ENCODE measurements around the gene CNTNAP4. TPM values are rescaled to one million over a fixed set of nuclear protein-coding genes. Genes with fewer than 3 reads are reported as not detected.

CNTNAP4 gene
- total and polyA plus RNA-seq, 2 of the 13 experiments (the other 11 are each of a cell fraction or from before 2014, with no cell fraction given), result not detected

GRCh38 chr16:76396977-76397376, 119.8 kb downstream of the CNTNAP4 start (continued):
- no peak for TF ChIP-seq RFX1 (IDR thresholded peaks at IDR 0.05)
- TF ChIP-seq GLI4 (CRISPR knock-in tag; IDR thresholded peaks at IDR 0.05; ENCODE audit: borderline replicate concordance), result no peak
- TF ChIP-seq, protein P1, sequence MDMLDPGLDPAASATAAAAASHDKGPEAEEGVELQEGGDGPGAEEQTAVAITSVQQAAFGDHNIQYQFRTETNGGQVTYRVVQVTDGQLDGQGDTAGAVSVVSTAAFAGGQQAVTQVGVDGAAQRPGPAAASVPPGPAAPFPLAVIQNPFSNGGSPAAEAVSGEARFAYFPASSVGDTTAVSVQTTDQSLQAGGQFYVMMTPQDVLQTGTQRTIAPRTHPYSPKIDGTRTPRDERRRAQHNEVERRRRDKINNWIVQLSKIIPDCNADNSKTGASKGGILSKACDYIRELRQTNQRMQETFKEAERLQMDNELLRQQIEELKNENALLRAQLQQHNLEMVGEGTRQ (IDR thresholded peaks at IDR 0.05; ENCODE audit: low read depth, low read length), result no peak
- TF ChIP-seq, protein P1 (CRISPR knock-in tag; IDR thresholded peaks at IDR 0.05; ENCODE audit: borderline replicate concordance), result no peak
- TF ChIP-seq, protein P2, sequence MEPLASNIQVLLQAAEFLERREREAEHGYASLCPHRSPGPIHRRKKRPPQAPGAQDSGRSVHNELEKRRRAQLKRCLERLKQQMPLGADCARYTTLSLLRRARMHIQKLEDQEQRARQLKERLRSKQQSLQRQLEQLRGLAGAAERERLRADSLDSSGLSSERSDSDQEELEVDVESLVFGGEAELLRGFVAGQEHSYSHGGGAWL (CRISPR knock-in tag; IDR thresholded peaks at IDR 0.05), result no peak
- no peak for TF ChIP-seq SNRNP70 (IDR thresholded peaks at IDR 0.05; ENCODE audit: low read depth, low read length)
- no peak for TF ChIP-seq POLR2AphosphoS2 (IDR thresholded peaks at IDR 0.05; ENCODE audit: low read depth, low read length)
- TF ChIP-seq ZBTB7A (CRISPR knock-in tag; IDR thresholded peaks at IDR 0.05), result no peak
- TF ChIP-seq HOMEZ (CRISPR knock-in tag; IDR thresholded peaks at IDR 0.05; ENCODE audit: low read depth), result no peak
- no peak for TF ChIP-seq ATM (IDR thresholded peaks at IDR 0.05; ENCODE audit: borderline replicate concordance)
- TF ChIP-seq ZFP41 (CRISPR knock-in tag; IDR thresholded peaks at IDR 0.05; ENCODE audit: borderline replicate concordance), result no peak
- 0 out of 2 replicates have a peak, but pooled peaks have one; percentile 49 for TF ChIP-seq HNF4G (IDR thresholded peaks at IDR 0.05; ENCODE audit: borderline replicate concordance, low read depth, low read length)
- no peak for TF ChIP-seq HNF4G (CRISPR knock-in tag; IDR thresholded peaks at IDR 0.05; ENCODE audit: borderline replicate concordance, low read depth)
- no peak for TF ChIP-seq ZNF138 (CRISPR knock-in tag; IDR thresholded peaks at IDR 0.05; ENCODE audit: low read depth)
- no peak for TF ChIP-seq SRSF9 (IDR thresholded peaks at IDR 0.05; ENCODE audit: borderline replicate concordance, insufficient read depth, low read depth, low read length, poor library complexity, severe bottlenecking)
- no peak for TF ChIP-seq ZNF124 (CRISPR knock-in tag; IDR thresholded peaks at IDR 0.05)
- TF ChIP-seq POGZ (CRISPR knock-in tag; IDR thresholded peaks at IDR 0.05), result no peak

Measured in HepG2 (cell line).